HuH-7.5 (cell line): ENCODE measurements around the gene MTMR3.
"Not testable (repeated sequence)": the region's sequence is repeated elsewhere in the genome, so short reads cannot be mapped to it uniquely, and the experiment has no call there.

Source experiments
- DNase-seq: peaks from one replicate; pipeline ENCODE4 v3.0.0; 2011; ENCODE audit warnings: low spot score

The MTMR3 gene

GRCh38 chr22:29967461-29967860 lies 84.5 kb downstream of the MTMR3 start:
- no peak for DNase-seq

- DNase-seq, result no peak
Measured at GRCh38 chr22:29971607-29972006, 88.6 kb downstream of the MTMR3 start.

GRCh38 chr22:29972121-29972520 lies 89.1 kb downstream of the MTMR3 start:
- no peak for DNase-seq

GRCh38 chr22:29973269-29973668 lies 90.3 kb downstream of the MTMR3 start:
- no peak for DNase-seq

- not testable (repeated sequence) for DNase-seq
Measured at GRCh38 chr22:29973680-29974079, 90.7 kb downstream of the MTMR3 start.

- DNase-seq, result no peak
Measured at GRCh38 chr22:29975494-29975893, 92.5 kb downstream of the MTMR3 start.

GRCh38 chr22:29977107-29977506 lies 94.1 kb downstream of the MTMR3 start:
- no peak for DNase-seq

- DNase-seq, result no peak
Measured at GRCh38 chr22:29979777-29980321, 96.9 kb downstream of the MTMR3 start.

- no peak for DNase-seq
Measured at GRCh38 chr22:29983296-29983917, 100.4 kb downstream of the MTMR3 start.

GRCh38 chr22:29985912-29986311 lies 102.9 kb downstream of the MTMR3 start:
- no peak for DNase-seq

- no peak for DNase-seq
Measured at GRCh38 chr22:29987137-29987536, 104.2 kb downstream of the MTMR3 start.

GRCh38 chr22:29988719-29989118 lies 105.7 kb downstream of the MTMR3 start:
- no peak for DNase-seq

GRCh38 chr22:29989446-29989845 lies 106.5 kb downstream of the MTMR3 start:
- DNase-seq, result no peak

GRCh38 chr22:29992341-29993275 lies 109.6 kb downstream of the MTMR3 start:
- no peak for DNase-seq

- no peak for DNase-seq
Measured at GRCh38 chr22:29994027-29994715, 111.2 kb downstream of the MTMR3 start.

GRCh38 chr22:29994943-29995342 lies 112.0 kb downstream of the MTMR3 start:
- DNase-seq, result no peak

- no peak for DNase-seq
Measured at GRCh38 chr22:29997107-29997506, 114.1 kb downstream of the MTMR3 start.

GRCh38 chr22:29997516-29997915 lies 114.5 kb downstream of the MTMR3 start:
- DNase-seq, result no peak

GRCh38 chr22:29998627-29999384 lies 115.8 kb downstream of the MTMR3 start:
- no peak for DNase-seq

GRCh38 chr22:30000566-30000965 lies 117.6 kb downstream of the MTMR3 start:
- no peak for DNase-seq

GRCh38 chr22:30001459-30001858 lies 118.5 kb downstream of the MTMR3 start:
- DNase-seq, result no peak
